Measurements from ENCODE around the gene NCBP1.
"Not testable (repeated sequence)": the region's sequence is repeated elsewhere in the genome, so short reads cannot be mapped to it uniquely, and the experiment has no call there.

Gene NCBP1, protein sequence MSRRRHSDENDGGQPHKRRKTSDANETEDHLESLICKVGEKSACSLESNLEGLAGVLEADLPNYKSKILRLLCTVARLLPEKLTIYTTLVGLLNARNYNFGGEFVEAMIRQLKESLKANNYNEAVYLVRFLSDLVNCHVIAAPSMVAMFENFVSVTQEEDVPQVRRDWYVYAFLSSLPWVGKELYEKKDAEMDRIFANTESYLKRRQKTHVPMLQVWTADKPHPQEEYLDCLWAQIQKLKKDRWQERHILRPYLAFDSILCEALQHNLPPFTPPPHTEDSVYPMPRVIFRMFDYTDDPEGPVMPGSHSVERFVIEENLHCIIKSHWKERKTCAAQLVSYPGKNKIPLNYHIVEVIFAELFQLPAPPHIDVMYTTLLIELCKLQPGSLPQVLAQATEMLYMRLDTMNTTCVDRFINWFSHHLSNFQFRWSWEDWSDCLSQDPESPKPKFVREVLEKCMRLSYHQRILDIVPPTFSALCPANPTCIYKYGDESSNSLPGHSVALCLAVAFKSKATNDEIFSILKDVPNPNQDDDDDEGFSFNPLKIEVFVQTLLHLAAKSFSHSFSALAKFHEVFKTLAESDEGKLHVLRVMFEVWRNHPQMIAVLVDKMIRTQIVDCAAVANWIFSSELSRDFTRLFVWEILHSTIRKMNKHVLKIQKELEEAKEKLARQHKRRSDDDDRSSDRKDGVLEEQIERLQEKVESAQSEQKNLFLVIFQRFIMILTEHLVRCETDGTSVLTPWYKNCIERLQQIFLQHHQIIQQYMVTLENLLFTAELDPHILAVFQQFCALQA

GRCh38 chr9:97632985-97633858 lies at the start of gene NCBP1, which contains the start of gene TSTD2:
Gene NCBP1, plus strand, starts transcription at chr9:97633821. Its CDS starts 61 bp downstream, at chr9:97633882.
Gene TSTD2, minus strand, starts transcription at chr9:97633368. Its CDS starts 5,806 bp downstream, at chr9:97627562.
- Histone ChIP-seq H3K4me1 (ENCODE audit: control insufficient read depth in 1 of 2, insufficient read depth in 2 of 2, low read length in 2 of 2) (peaks cover 15 to 45% of the 10 kb centered on the region in 2 donors), H3K36me3 (ENCODE audit: control insufficient read depth in 1 of 2, insufficient read depth in 2 of 2, low read length in 2 of 2) (peaks cover 0 to 16% of the 10 kb centered on the region in 2 donors), H3K27me3 (ENCODE audit: low read depth, low read length) (no peaks in the 10 kb centered on the region), H3K27ac (ENCODE audit: low read length) (peak within 1 kb of the TSS; percentile 100), H3K4me3 (ENCODE audit: low read depth in 1 of 2, low read length in 2 of 2) (peak within 1 kb of the TSS; percentile 96 to 97), H3K9me3 (ENCODE audit: control insufficient read depth in 1 of 2, low read length in 2 of 2) (no peaks in the 10 kb centered on the region)

DNA sequence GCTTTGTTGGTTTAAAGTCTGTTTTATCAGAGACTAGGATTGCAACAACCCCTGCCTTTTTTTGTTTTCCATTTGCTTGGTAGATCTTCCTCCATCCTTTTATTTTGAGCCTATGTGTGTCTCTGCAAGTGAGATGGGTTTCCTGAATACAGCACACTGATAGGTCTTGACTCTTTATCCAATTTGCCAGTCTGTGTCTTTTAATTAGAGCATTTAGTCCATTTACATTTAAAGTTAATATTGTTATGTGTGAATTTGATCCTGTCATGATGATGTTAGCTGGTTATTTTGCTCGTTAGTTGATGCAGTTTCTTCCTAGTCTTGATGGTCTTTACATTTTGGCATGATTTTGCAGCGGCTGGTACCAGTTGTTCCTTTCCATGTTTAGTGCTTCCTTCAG lies 48.8 kb upstream of the NCBP1 start:
- not testable (repeated sequence) for H3K27ac ChIP-seq (ENCODE audit: low read length); H3K4me3 ChIP-seq (ENCODE audit: low read depth in 1 of 2, low read length in 2 of 2); H3K9me3 ChIP-seq (ENCODE audit: control insufficient read depth in 1 of 2, low read length in 2 of 2); H3K36me3 ChIP-seq (ENCODE audit: control insufficient read depth in 1 of 2, insufficient read depth in 2 of 2, low read length in 2 of 2); H3K4me1 ChIP-seq (ENCODE audit: control insufficient read depth in 1 of 2, insufficient read depth in 2 of 2, low read length in 2 of 2); H3K27me3 ChIP-seq (ENCODE audit: low read depth, low read length)

DNA sequence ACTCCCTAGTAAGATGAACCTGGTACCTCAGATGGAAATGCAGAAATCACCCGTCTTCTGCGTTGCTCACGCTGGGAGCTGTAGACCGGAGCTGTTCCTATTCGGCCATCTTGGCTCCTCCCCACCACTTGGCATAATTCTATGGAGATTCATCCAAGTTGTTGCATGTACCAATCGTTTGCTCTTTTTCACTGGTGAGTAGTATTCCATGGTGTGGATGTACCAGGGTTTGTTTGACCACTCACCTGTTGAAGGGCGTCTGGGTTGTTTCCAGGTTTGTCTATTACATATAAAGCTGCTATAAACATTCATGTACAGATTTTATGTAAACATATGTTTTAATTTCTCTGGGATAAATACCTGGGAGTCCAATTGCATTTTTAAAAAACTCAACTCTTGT lies 46.7 kb upstream of the NCBP1 start:
- not testable (repeated sequence) for H3K4me1 ChIP-seq (ENCODE audit: control insufficient read depth in 1 of 2, insufficient read depth in 2 of 2, low read length in 2 of 2); H3K9me3 ChIP-seq (ENCODE audit: control insufficient read depth in 1 of 2, low read length in 2 of 2); H3K4me3 ChIP-seq (ENCODE audit: low read depth in 1 of 2, low read length in 2 of 2); H3K27ac ChIP-seq (ENCODE audit: low read length); H3K27me3 ChIP-seq (ENCODE audit: low read depth, low read length)
- H3K36me3 ChIP-seq (ENCODE audit: control insufficient read depth in 1 of 2, insufficient read depth in 2 of 2, low read length in 2 of 2) = peaks cover 5 to 13% of the 10 kb centered on the region in 2 donors

GRCh38 chr9:97591535-97591934 lies 42.1 kb upstream of the NCBP1 start:
- Histone ChIP-seq H3K27ac (ENCODE audit: low read length) (no peak overlapping the region), H3K9me3 (ENCODE audit: control insufficient read depth in 1 of 2, low read length in 2 of 2) (peaks cover 0 to 2% of the 10 kb centered on the region in 2 donors), H3K4me3 (ENCODE audit: low read depth in 1 of 2, low read length in 2 of 2) (no peak overlapping the region), H3K36me3 (ENCODE audit: control insufficient read depth in 1 of 2, insufficient read depth in 2 of 2, low read length in 2 of 2) (peaks cover 10 to 18% of the 10 kb centered on the region in 2 donors), H3K27me3 (ENCODE audit: low read depth, low read length) (no peaks in the 10 kb centered on the region), H3K4me1 (ENCODE audit: control insufficient read depth in 1 of 2, insufficient read depth in 2 of 2, low read length in 2 of 2) (peaks cover 0 to 16% of the 10 kb centered on the region in 2 donors)

GRCh38 chr9:97592126-97592525 lies 41.5 kb upstream of the NCBP1 start:
- Histone ChIP-seq H3K9me3 (ENCODE audit: control insufficient read depth in 1 of 2, low read length in 2 of 2) (no peaks in the 10 kb centered on the region), H3K4me1 (ENCODE audit: control insufficient read depth in 1 of 2, insufficient read depth in 2 of 2, low read length in 2 of 2) (peaks cover 0 to 22% of the 10 kb centered on the region in 2 donors), H3K27me3 (ENCODE audit: low read depth, low read length) (no peaks in the 10 kb centered on the region), H3K36me3 (ENCODE audit: control insufficient read depth in 1 of 2, insufficient read depth in 2 of 2, low read length in 2 of 2) (peaks cover 10 to 18% of the 10 kb centered on the region in 2 donors), H3K4me3 (ENCODE audit: low read depth in 1 of 2, low read length in 2 of 2) (no peak overlapping the region), H3K27ac (ENCODE audit: low read length) (no peak overlapping the region)

- peaks cover 0 to 32% of the 10 kb centered on the region in 2 donors for H3K4me1 ChIP-seq (ENCODE audit: control insufficient read depth in 1 of 2, insufficient read depth in 2 of 2, low read length in 2 of 2)
- no peaks in the 10 kb centered on the region for H3K27me3 ChIP-seq (ENCODE audit: low read depth, low read length)
- no peaks in the 10 kb centered on the region for H3K9me3 ChIP-seq (ENCODE audit: control insufficient read depth in 1 of 2, low read length in 2 of 2)
- no peak overlapping the region for H3K27ac ChIP-seq (ENCODE audit: low read length)
- H3K4me3 ChIP-seq (ENCODE audit: low read depth in 1 of 2, low read length in 2 of 2) = no peak overlapping the region
- peaks cover 12% of the 10 kb centered on the region in 2 donors for H3K36me3 ChIP-seq (ENCODE audit: control insufficient read depth in 1 of 2, insufficient read depth in 2 of 2, low read length in 2 of 2)
These were observed 39.7 kb upstream of the NCBP1 start for GRCh38 chr9:97593960-97594359.

GRCh38 chr9:97594381-97594921 lies 39.2 kb upstream of the NCBP1 start:
- no peak overlapping the region for H3K4me3 ChIP-seq (ENCODE audit: low read depth in 1 of 2, low read length in 2 of 2)
- H3K4me1 ChIP-seq (ENCODE audit: control insufficient read depth in 1 of 2, insufficient read depth in 2 of 2, low read length in 2 of 2) = peaks cover 0 to 32% of the 10 kb centered on the region in 2 donors
- H3K27me3 ChIP-seq (ENCODE audit: low read depth, low read length) = no peaks in the 10 kb centered on the region
- no peaks in the 10 kb centered on the region for H3K9me3 ChIP-seq (ENCODE audit: control insufficient read depth in 1 of 2, low read length in 2 of 2)
- H3K27ac ChIP-seq (ENCODE audit: low read length) = no peak overlapping the region
- peaks cover 14 to 17% of the 10 kb centered on the region in 2 donors for H3K36me3 ChIP-seq (ENCODE audit: control insufficient read depth in 1 of 2, insufficient read depth in 2 of 2, low read length in 2 of 2)

DNA sequence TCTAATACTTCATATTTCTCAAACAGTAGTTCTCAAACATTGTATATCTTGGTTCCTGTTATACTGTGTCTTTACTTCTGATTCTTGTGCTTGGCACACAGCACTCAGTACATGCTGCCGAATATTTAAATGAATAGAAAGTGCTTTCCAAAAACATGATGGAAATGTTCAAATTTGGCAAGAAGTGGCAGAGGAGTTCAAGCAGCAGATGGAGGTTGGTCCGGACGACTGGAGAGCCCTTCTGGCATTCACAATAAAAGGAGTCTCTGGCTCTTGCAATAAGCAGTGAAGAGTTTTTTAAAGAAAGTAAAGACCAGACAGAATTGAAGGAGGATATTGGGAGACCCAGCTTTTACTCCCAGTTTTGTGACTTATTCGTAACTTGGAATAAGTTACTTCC lies 36.7 kb upstream of the NCBP1 start:
- Histone ChIP-seq H3K27ac (ENCODE audit: low read length) (no peak overlapping the region), H3K4me1 (ENCODE audit: control insufficient read depth in 1 of 2, insufficient read depth in 2 of 2, low read length in 2 of 2) (peaks cover 0 to 32% of the 10 kb centered on the region in 2 donors), H3K36me3 (ENCODE audit: control insufficient read depth in 1 of 2, insufficient read depth in 2 of 2, low read length in 2 of 2) (peaks cover 28 to 31% of the 10 kb centered on the region in 2 donors), H3K4me3 (ENCODE audit: low read depth in 1 of 2, low read length in 2 of 2) (no peak overlapping the region), H3K27me3 (ENCODE audit: low read depth, low read length) (no peaks in the 10 kb centered on the region), H3K9me3 (ENCODE audit: control insufficient read depth in 1 of 2, low read length in 2 of 2) (no peaks in the 10 kb centered on the region)

- H3K4me3 ChIP-seq (ENCODE audit: low read depth in 1 of 2, low read length in 2 of 2) = no peak overlapping the region
- H3K9me3 ChIP-seq (ENCODE audit: control insufficient read depth in 1 of 2, low read length in 2 of 2) = no peaks in the 10 kb centered on the region
- no peak overlapping the region for H3K27ac ChIP-seq (ENCODE audit: low read length)
- no peaks in the 10 kb centered on the region for H3K27me3 ChIP-seq (ENCODE audit: low read depth, low read length)
- H3K36me3 ChIP-seq (ENCODE audit: control insufficient read depth in 1 of 2, insufficient read depth in 2 of 2, low read length in 2 of 2) = peaks cover 31 to 39% of the 10 kb centered on the region in 2 donors
- H3K4me1 ChIP-seq (ENCODE audit: control insufficient read depth in 1 of 2, insufficient read depth in 2 of 2, low read length in 2 of 2) = peaks cover 0 to 27% of the 10 kb centered on the region in 2 donors
These were observed 34.9 kb upstream of the NCBP1 start for GRCh38 chr9:97598461-97599288.

GRCh38 chr9:97599314-97599846 lies 34.2 kb upstream of the NCBP1 start:
- Histone ChIP-seq H3K9me3 (ENCODE audit: control insufficient read depth in 1 of 2, low read length in 2 of 2) (no peaks in the 10 kb centered on the region), H3K4me3 (ENCODE audit: low read depth in 1 of 2, low read length in 2 of 2) (no peak overlapping the region), H3K27ac (ENCODE audit: low read length) (no peak overlapping the region), H3K27me3 (ENCODE audit: low read depth, low read length) (no peaks in the 10 kb centered on the region), H3K36me3 (ENCODE audit: control insufficient read depth in 1 of 2, insufficient read depth in 2 of 2, low read length in 2 of 2) (peaks cover 38 to 42% of the 10 kb centered on the region in 2 donors), H3K4me1 (ENCODE audit: control insufficient read depth in 1 of 2, insufficient read depth in 2 of 2, low read length in 2 of 2) (peaks cover 0 to 22% of the 10 kb centered on the region in 2 donors)

Data from muscle layer of duodenum (tissue), 2 donors.